Ascending aorta (tissue), 2 donors: Measurements from ENCODE around the gene PSME1. TPM values are rescaled to one million over a fixed set of nuclear protein-coding genes. Genes with fewer than 3 reads are reported as not detected.
A peak's percentile ranks its signal among the peaks of the same experiment; 100 is the strongest.

Source experiments
- DNase-seq, 2 donors: peaks; one replicate each; pipeline ENCODE4 v3.0.0-alpha.2; 2019; ENCODE audit warnings: low spot score in 2 of 2
- H3K27ac ChIP-seq, 2 donors: fragments of 200-600 bp; sonication (generic); one replicate each; pipeline ENCODE4 v1.5.1; 2016 to 2017; ENCODE audit warnings: mild to moderate bottlenecking in 1 of 2
- H3K27me3 ChIP-seq: fragments of 200-600 bp; sonication (generic); one replicate; pipeline ENCODE4 v1.5.1; 2017
- H3K36me3 ChIP-seq, 2 donors: fragments of 200-600 bp; sonication (generic); one replicate each; pipeline ENCODE4 v1.5.1; 2016
- H3K4me1 ChIP-seq, 2 donors: fragments of 200-600 bp; sonication (generic); one replicate each; pipeline ENCODE4 v1.5.1; 2016 to 2017; ENCODE audit warnings: mild to moderate bottlenecking in 1 of 2
- H3K4me3 ChIP-seq, 2 donors: fragments of 200-600 bp; sonication (generic); one replicate each; pipeline ENCODE4 v1.5.1; 2016 to 2017; ENCODE audit warnings: mild to moderate bottlenecking in 1 of 2
- H3K9me3 ChIP-seq, 2 donors: fragments of 200-600 bp; sonication (generic); one replicate each; pipeline ENCODE4 v1.5.1; 2016
- CTCF ChIP-seq, 3 experiments: fragments of 200-600 bp in 2 of 3; fragments of 450-650 bp in 1 of 3; sonication (generic) in 2 of 3; IDR thresholded peaks; one replicate each; pipeline ENCODE4 v1.5.1; 2016 to 2019; ENCODE audit warnings: antibody characterized with exemption in 3 of 3, mild to moderate bottlenecking in 1 of 3, moderate library complexity in 1 of 3
- intact Hi-C: fragments of 100-400 bp; cut with DNase I; formaldehyde crosslinking; loops from one replicate; pipeline ENCODE4 v1.15.1; 2023
- total RNA-seq: library from RNA; depleted of rRNA; stranded (reverse); fragments of >200 nt; gene quantifications from one replicate; pipeline ENCODE4 v1.1.0, GENCODE V29; 2016

The PSME1 gene
- total RNA-seq, 1 donor from 2014 or later: 55.5 TPM

- no peak for TF ChIP-seq CTCF (IDR thresholded peaks at IDR 0.05)
- Histone ChIP-seq H3K36me3 (peaks cover 40 to 68% of the 10 kb centered on the region in 2 donors), H3K4me1 (no peaks in the 10 kb centered on the region), H3K9me3 (no peaks in the 10 kb centered on the region), H3K27me3 (no peaks in the 10 kb centered on the region), H3K4me3 (no peak overlapping the region), H3K27ac (peak overlapping the region; percentile 58 to 63)
- DNase-seq: no peak
- intact Hi-C loops: no loop called here
Observed at GRCh38 chr14:24179294-24179960, 43.4 kb downstream of the PSME1 start.

- H3K36me3 ChIP-seq: peaks cover 41 to 76% of the 10 kb centered on the region in 2 donors
- TF ChIP-seq CTCF (IDR thresholded peaks at IDR 0.05): no peak
- H3K27ac ChIP-seq: peak overlapping the region; percentile 58 to 63
- H3K4me1 ChIP-seq: no peaks in the 10 kb centered on the region
- no peak for DNase-seq
- no peaks in the 10 kb centered on the region for H3K9me3 ChIP-seq
- no peak overlapping the region for H3K4me3 ChIP-seq
- intact Hi-C loops: no loop called here
- no peaks in the 10 kb centered on the region for H3K27me3 ChIP-seq
Observed at GRCh38 chr14:24179961-24180796, 44.2 kb downstream of the PSME1 start.

GRCh38 chr14:24181371-24182077, 45.5 kb downstream of the PSME1 start:
- no peaks in the 10 kb centered on the region for H3K9me3 ChIP-seq
- no peaks in the 10 kb centered on the region for H3K4me1 ChIP-seq
- intact Hi-C loops: no loop called here
- no peak for TF ChIP-seq CTCF (IDR thresholded peaks at IDR 0.05)
- no peak for DNase-seq
- H3K27ac ChIP-seq: no peak overlapping the region
- H3K27me3 ChIP-seq: no peaks in the 10 kb centered on the region
- H3K4me3 ChIP-seq: no peak overlapping the region
- H3K36me3 ChIP-seq: peaks cover 46 to 89% of the 10 kb centered on the region in 2 donors

- Histone ChIP-seq H3K27me3 (no peaks in the 10 kb centered on the region), H3K36me3 (peaks cover 46 to 84% of the 10 kb centered on the region in 2 donors), H3K4me1 (no peaks in the 10 kb centered on the region), H3K4me3 (no peak overlapping the region), H3K9me3 (no peaks in the 10 kb centered on the region), H3K27ac (no peak overlapping the region)
- no peak for TF ChIP-seq CTCF (IDR thresholded peaks at IDR 0.05)
- intact Hi-C loops: no loop called here
- no peak for DNase-seq
Observed at GRCh38 chr14:24182110-24182882, 46.3 kb downstream of the PSME1 start.

GRCh38 chr14:24183014-24183481, 47.1 kb downstream of the PSME1 start:
- Histone ChIP-seq H3K9me3 (no peaks in the 10 kb centered on the region), H3K27me3 (no peaks in the 10 kb centered on the region), H3K4me3 (no peak overlapping the region), H3K27ac (no peak overlapping the region), H3K36me3 (peaks cover 42 to 76% of the 10 kb centered on the region in 2 donors), H3K4me1 (peaks cover 0 to 7% of the 10 kb centered on the region in 2 donors)
- no peak for TF ChIP-seq CTCF (IDR thresholded peaks at IDR 0.05)
- no peak for DNase-seq
- intact Hi-C loops: no loop called here
